GM21381 (cell line): ENCODE measurements around the gene TAS1R3.
"Not testable (repeated sequence)": the region's sequence is repeated elsewhere in the genome, so short reads cannot be mapped to it uniquely, and the experiment has no call there.

Experiments
- ATAC-seq: cut with Tn5 transposase; IDR thresholded peaks from one replicate; pipeline ENCODE4 v1.9.1; 2021; ENCODE audit warnings: mild to moderate bottlenecking, moderate library complexity; ENCODE audit not compliant: unreplicated experiment

TAS1R3 gene

GRCh38 chr1:1364266-1364665, 33.2 kb downstream of the TAS1R3 start:
- ATAC-seq, result no peak

GRCh38 chr1:1365875-1366698, 35.0 kb downstream of the TAS1R3 start:
- no peak for ATAC-seq

- ATAC-seq, result no peak
These were observed 35.6 kb downstream of the TAS1R3 start for GRCh38 chr1:1366699-1367066.

GRCh38 chr1:1367315-1367714, 36.2 kb downstream of the TAS1R3 start:
- no peak for ATAC-seq

GRCh38 chr1:1370094-1370493, 39.0 kb downstream of the TAS1R3 start:
- not testable (repeated sequence) for ATAC-seq

- no peak for ATAC-seq
These were observed 39.8 kb downstream of the TAS1R3 start for GRCh38 chr1:1370771-1371300.

- ATAC-seq, result no peak
These were observed 40.3 kb downstream of the TAS1R3 start for GRCh38 chr1:1371364-1371745.

- ATAC-seq, result no peak
These were observed 40.9 kb downstream of the TAS1R3 start for GRCh38 chr1:1371746-1372711.

- no peak for ATAC-seq
These were observed 42.2 kb downstream of the TAS1R3 start for GRCh38 chr1:1373051-1373814.

GRCh38 chr1:1373815-1374588, 42.9 kb downstream of the TAS1R3 start:
- no peak for ATAC-seq

GRCh38 chr1:1374589-1374928, 43.5 kb downstream of the TAS1R3 start:
- ATAC-seq, result peak; percentile 3

- ATAC-seq, result peak; percentile 78
These were observed 44.0 kb downstream of the TAS1R3 start, which contains the start of gene AURKAIP1 for GRCh38 chr1:1374929-1375662. Gene AURKAIP1, minus strand, starts transcription at chr1:1375207. Its CDS starts 451 bp downstream, at chr1:1374756.

- no peak for ATAC-seq
These were observed 45.6 kb downstream of the TAS1R3 start for GRCh38 chr1:1376551-1377226.

GRCh38 chr1:1377540-1378205, 46.6 kb downstream of the TAS1R3 start:
- no peak for ATAC-seq

- no peak for ATAC-seq
These were observed 49.8 kb downstream of the TAS1R3 start for GRCh38 chr1:1380860-1381259.

- no peak for ATAC-seq
These were observed 50.2 kb downstream of the TAS1R3 start for GRCh38 chr1:1381294-1381693.
